HepG2 (cell line): ENCODE results near the gene DAB1. TPM values are rescaled to one million over a fixed set of nuclear protein-coding genes. Genes with fewer than 3 reads are reported as not detected.

ENCODE experiments used
- ETV6 ChIP-seq: sonication (generic); formaldehyde crosslinking; conservative IDR thresholded peaks from 2 replicates; pipeline ENCODE4 v1.4.0; 2020; ENCODE audit warnings: missing genetic modification reagents
- NCOA5 ChIP-seq: sonication (generic); formaldehyde crosslinking; IDR thresholded peaks from 2 replicates; pipeline ENCODE4 v1.4.0; 2020; ENCODE audit warnings: missing genetic modification reagents
- SP4 ChIP-seq: sonication (generic); formaldehyde crosslinking; IDR thresholded peaks from 2 replicates; pipeline ENCODE4 v1.8.1; 2023; ENCODE audit warnings: mild to moderate bottlenecking, missing genetic modification reagents
- TBX3 ChIP-seq: fragments of 450-650 bp; IDR thresholded peaks from 2 replicates; pipeline ENCODE4 v1.6.1; 2017; ENCODE audit warnings: antibody characterized with exemption, mild to moderate bottlenecking, inconsistent platforms, borderline replicate concordance
- TP53 ChIP-seq: sonication (generic); formaldehyde crosslinking; conservative IDR thresholded peaks from 2 replicates; pipeline ENCODE4 v1.4.0; 2020; ENCODE audit warnings: missing genetic modification reagents
- U2AF1 ChIP-seq: fragments of 200-400 bp; formaldehyde crosslinking; optimal IDR thresholded peaks from 2 replicates; pipeline ENCODE3; 2017; ENCODE audit warnings: mild to moderate bottlenecking, low read depth, low read length
- ZNF101 ChIP-seq: sonication (generic); formaldehyde crosslinking; IDR thresholded peaks from 2 replicates; pipeline ENCODE4 v1.4.0; 2020; ENCODE audit warnings: mild to moderate bottlenecking, low read depth, missing genetic modification reagents, borderline replicate concordance
- ZNF777 ChIP-seq: sonication (generic); formaldehyde crosslinking; IDR thresholded peaks from 2 replicates; pipeline ENCODE4 v1.4.0; 2020; ENCODE audit warnings: missing genetic modification reagents
- polyA plus RNA-seq, 8 experiments: library from polyadenylated mRNA; depleted of rRNA in 3 of 8; stranded (reverse) in 7 of 8; unstranded in 1 of 8; fragments of >200 nt; fragmentation: Illumina TruSeq in 4 of 8; extraction: Trizol in 4 of 8; gene quantifications; 2 replicates each; pipeline versions ENCODE4 v1.2.1 to v1.2.3, GENCODE V29; 2011 to 2016; ENCODE audit warnings: low read depth in 4 of 8, missing spikeins in 1 of 8, mixed read lengths in 1 of 8; ENCODE audit not compliant: insufficient read depth in 1 of 8
- total RNA-seq, 5 experiments: library from RNA; depleted of rRNA; stranded (reverse); fragments of >200 nt; fragmentation: Illumina TruSeq; extraction: Trizol; gene quantifications; 2 replicates each; pipeline ENCODE4 v1.2.3, GENCODE V29; 2016; ENCODE audit warnings: low read depth in 1 of 5
- TF ChIP-seq, protein P1 (sequence below): sonication (generic); formaldehyde crosslinking; IDR thresholded peaks from 2 replicates; pipeline ENCODE4 v1.9.0; 2021; ENCODE audit warnings: missing genetic modification reagents, borderline replicate concordance
- TF ChIP-seq, protein P2 (sequence below): sonication (generic); formaldehyde crosslinking; IDR thresholded peaks from 2 replicates; pipeline ENCODE4 v1.8.0; 2022; ENCODE audit warnings: missing genetic modification reagents, mild to moderate bottlenecking, moderate library complexity, borderline replicate concordance
- TF ChIP-seq, protein P3 (sequence below): IDR thresholded peaks from 2 replicates; pipeline ENCODE4 v1.6.1; 2016; ENCODE audit warnings: missing genetic modification reagents, missing compliant biosample characterization
- TF ChIP-seq, protein P4 (sequence below): sonication (generic); IDR thresholded peaks from 2 replicates; pipeline ENCODE4 v1.6.1; 2016; ENCODE audit warnings: low read depth, borderline replicate concordance
- TF ChIP-seq, protein P5 (sequence below): conservative IDR thresholded peaks from 2 replicates; pipeline ENCODE4 v1.6.1; 2018; ENCODE audit warnings: missing genetic modification reagents

The DAB1 gene
- total and polyA plus RNA-seq, 2 of the 13 experiments (the other 11 are each of a cell fraction or from before 2014, with no cell fraction given): 0.04 to 0.13 TPM

DNA sequence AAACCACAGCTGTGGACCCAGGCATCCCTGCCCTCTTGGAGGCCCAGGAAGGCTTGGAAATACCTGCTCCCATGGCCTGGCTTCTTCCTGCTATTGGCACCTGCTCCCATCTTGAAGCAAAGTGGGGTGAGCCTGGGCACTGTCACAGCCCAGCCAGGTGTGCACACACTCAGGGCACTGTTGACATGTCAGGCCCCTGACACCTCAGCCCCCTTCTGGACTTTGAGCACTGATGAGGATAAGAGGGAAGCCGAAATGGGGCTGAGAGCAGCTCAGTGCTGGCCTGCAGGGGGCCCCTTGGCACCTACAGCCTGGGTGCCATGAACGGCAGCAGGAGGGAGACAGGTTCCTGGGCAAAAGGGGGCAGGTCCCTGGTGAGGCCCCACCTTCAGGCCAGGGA is 55.9 kb downstream of the DAB1 start (continued):
- TF ChIP-seq, protein P1, sequence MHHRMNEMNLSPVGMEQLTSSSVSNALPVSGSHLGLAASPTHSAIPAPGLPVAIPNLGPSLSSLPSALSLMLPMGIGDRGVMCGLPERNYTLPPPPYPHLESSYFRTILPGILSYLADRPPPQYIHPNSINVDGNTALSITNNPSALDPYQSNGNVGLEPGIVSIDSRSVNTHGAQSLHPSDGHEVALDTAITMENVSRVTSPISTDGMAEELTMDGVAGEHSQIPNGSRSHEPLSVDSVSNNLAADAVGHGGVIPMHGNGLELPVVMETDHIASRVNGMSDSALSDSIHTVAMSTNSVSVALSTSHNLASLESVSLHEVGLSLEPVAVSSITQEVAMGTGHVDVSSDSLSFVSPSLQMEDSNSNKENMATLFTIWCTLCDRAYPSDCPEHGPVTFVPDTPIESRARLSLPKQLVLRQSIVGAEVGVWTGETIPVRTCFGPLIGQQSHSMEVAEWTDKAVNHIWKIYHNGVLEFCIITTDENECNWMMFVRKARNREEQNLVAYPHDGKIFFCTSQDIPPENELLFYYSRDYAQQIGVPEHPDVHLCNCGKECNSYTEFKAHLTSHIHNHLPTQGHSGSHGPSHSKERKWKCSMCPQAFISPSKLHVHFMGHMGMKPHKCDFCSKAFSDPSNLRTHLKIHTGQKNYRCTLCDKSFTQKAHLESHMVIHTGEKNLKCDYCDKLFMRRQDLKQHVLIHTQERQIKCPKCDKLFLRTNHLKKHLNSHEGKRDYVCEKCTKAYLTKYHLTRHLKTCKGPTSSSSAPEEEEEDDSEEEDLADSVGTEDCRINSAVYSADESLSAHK (CRISPR knock-in tag): no peak
- TF ChIP-seq, protein P2, sequence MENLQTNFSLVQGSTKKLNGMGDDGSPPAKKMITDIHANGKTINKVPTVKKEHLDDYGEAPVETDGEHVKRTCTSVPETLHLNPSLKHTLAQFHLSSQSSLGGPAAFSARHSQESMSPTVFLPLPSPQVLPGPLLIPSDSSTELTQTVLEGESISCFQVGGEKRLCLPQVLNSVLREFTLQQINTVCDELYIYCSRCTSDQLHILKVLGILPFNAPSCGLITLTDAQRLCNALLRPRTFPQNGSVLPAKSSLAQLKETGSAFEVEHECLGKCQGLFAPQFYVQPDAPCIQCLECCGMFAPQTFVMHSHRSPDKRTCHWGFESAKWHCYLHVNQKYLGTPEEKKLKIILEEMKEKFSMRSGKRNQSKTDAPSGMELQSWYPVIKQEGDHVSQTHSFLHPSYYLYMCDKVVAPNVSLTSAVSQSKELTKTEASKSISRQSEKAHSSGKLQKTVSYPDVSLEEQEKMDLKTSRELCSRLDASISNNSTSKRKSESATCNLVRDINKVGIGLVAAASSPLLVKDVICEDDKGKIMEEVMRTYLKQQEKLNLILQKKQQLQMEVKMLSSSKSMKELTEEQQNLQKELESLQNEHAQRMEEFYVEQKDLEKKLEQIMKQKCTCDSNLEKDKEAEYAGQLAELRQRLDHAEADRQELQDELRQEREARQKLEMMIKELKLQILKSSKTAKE (CRISPR knock-in tag): no peak
- TF ChIP-seq NCOA5 (no peak), ETV6 (CRISPR knock-in tag) (no peak), U2AF1 (no peak), ZNF777 (CRISPR knock-in tag) (no peak), ZNF101 (CRISPR knock-in tag) (no peak), SP4 (no peak), TBX3 (0 out of 2 replicates have a peak, but pooled peaks have one; percentile 20), TP53 (CRISPR knock-in tag) (no peak)
- TF ChIP-seq, protein P3, sequence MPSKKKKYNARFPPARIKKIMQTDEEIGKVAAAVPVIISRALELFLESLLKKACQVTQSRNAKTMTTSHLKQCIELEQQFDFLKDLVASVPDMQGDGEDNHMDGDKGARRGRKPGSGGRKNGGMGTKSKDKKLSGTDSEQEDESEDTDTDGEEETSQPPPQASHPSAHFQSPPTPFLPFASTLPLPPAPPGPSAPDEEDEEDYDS (CRISPR knock-in tag): no peak
- TF ChIP-seq, protein P4, sequence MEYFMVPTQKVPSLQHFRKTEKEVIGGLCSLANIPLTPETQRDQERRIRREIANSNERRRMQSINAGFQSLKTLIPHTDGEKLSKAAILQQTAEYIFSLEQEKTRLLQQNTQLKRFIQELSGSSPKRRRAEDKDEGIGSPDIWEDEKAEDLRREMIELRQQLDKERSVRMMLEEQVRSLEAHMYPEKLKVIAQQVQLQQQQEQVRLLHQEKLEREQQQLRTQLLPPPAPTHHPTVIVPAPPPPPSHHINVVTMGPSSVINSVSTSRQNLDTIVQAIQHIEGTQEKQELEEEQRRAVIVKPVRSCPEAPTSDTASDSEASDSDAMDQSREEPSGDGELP: no peak
- TF ChIP-seq, protein P5, sequence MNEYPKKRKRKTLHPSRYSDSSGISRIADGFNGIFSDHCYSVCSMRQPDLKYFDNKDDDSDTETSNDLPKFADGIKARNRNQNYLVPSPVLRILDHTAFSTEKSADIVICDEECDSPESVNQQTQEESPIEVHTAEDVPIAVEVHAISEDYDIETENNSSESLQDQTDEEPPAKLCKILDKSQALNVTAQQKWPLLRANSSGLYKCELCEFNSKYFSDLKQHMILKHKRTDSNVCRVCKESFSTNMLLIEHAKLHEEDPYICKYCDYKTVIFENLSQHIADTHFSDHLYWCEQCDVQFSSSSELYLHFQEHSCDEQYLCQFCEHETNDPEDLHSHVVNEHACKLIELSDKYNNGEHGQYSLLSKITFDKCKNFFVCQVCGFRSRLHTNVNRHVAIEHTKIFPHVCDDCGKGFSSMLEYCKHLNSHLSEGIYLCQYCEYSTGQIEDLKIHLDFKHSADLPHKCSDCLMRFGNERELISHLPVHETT (CRISPR knock-in tag): no peak
